Effector memory CD4-positive, alpha-beta T cell (primary cell): ENCODE measurements around the gene BMP2K.
"Not testable (repeated sequence)": the region's sequence is repeated elsewhere in the genome, so short reads cannot be mapped to it uniquely, and the experiment has no call there.

Source experiments
- DNase-seq, 3 donors: peaks; one replicate each; pipeline ENCODE4 v3.0.0-alpha.2; 2020
- H3K27ac ChIP-seq: 2 replicates; pipeline ENCODE4 v1.7.0; 2013; ENCODE audit warnings: mild to moderate bottlenecking, low read length, moderate library complexity; ENCODE audit not compliant: insufficient read depth, poor library complexity, severe bottlenecking
- H3K27me3 ChIP-seq: replicated peaks from 2 replicates; pipeline ENCODE4 v1.7.0; 2013; ENCODE audit warnings: mild to moderate bottlenecking, low read length; ENCODE audit not compliant: insufficient read depth, control insufficient read depth, poor library complexity, severe bottlenecking
- H3K36me3 ChIP-seq: 2 replicates; pipeline ENCODE4 v1.7.0; 2013; ENCODE audit warnings: mild to moderate bottlenecking, low read length, moderate library complexity; ENCODE audit not compliant: control insufficient read depth, insufficient read depth
- H3K4me1 ChIP-seq: 2 replicates; pipeline ENCODE4 v1.7.0; 2013; ENCODE audit warnings: low read length, mild to moderate bottlenecking; ENCODE audit not compliant: control insufficient read depth, insufficient read depth, poor library complexity, severe bottlenecking
- H3K4me3 ChIP-seq: 2 replicates; pipeline ENCODE4 v1.7.0; 2013; ENCODE audit warnings: low read length, low read depth, mild to moderate bottlenecking; ENCODE audit not compliant: insufficient read depth, poor library complexity, severe bottlenecking
- H3K9me3 ChIP-seq: 2 replicates; pipeline ENCODE4 v1.7.0; 2013; ENCODE audit warnings: mild to moderate bottlenecking, low read length, moderate library complexity; ENCODE audit not compliant: control insufficient read depth

BMP2K gene

DNA sequence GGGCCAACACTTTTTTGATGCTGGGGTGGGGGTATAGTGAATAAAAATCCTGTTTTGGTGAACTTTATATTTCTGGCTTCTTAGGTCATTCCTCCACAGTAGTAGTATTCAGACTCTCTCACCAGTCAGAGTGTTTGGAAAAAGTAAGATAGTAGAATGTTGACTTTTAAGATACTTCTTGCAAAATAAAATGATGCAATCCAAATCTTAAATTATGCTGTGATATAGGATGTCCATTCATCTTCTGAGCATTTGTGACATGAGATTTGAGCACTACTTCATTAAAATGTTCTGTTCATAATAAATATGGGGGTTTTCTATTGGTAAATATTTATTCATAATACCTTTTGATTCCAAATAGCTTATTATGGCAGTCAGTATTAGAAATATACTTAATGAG is 70.1 kb downstream of the BMP2K start:
- no peaks in the 10 kb centered on the region for H3K27me3 ChIP-seq
- H3K4me1 ChIP-seq = no peaks in the 10 kb centered on the region
- H3K36me3 ChIP-seq = no peaks in the 10 kb centered on the region
- H3K27ac ChIP-seq = no peak overlapping the region
- H3K9me3 ChIP-seq = no peaks in the 10 kb centered on the region
- no peak for DNase-seq
- H3K4me3 ChIP-seq = no peak overlapping the region

DNA sequence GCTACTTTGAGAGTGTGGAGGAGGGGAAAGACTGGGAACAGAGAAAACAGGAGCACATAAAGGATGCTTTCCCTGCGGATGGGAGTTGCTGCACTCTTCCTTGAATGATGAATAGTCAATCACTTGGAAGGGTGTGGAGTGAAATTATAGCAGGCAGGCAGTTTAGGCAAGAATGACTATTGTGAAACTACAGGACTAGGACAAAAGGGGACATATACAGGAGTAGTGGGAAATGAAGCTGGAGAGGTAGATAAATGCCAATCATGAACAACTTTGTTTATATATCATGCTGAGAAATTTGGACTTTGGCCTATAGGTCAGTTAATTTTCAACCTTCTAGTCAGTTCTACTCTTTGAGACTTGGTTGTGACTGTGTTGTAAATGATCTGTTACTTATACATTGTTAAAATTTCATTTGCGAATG is 86.2 kb downstream of the BMP2K start:
- Histone ChIP-seq H3K9me3 (no peaks in the 10 kb centered on the region), H3K27me3 (no peaks in the 10 kb centered on the region), H3K27ac (no peak overlapping the region), H3K36me3 (no peaks in the 10 kb centered on the region), H3K4me3 (no peak overlapping the region), H3K4me1 (no peaks in the 10 kb centered on the region)
- DNase-seq = no peak

DNA sequence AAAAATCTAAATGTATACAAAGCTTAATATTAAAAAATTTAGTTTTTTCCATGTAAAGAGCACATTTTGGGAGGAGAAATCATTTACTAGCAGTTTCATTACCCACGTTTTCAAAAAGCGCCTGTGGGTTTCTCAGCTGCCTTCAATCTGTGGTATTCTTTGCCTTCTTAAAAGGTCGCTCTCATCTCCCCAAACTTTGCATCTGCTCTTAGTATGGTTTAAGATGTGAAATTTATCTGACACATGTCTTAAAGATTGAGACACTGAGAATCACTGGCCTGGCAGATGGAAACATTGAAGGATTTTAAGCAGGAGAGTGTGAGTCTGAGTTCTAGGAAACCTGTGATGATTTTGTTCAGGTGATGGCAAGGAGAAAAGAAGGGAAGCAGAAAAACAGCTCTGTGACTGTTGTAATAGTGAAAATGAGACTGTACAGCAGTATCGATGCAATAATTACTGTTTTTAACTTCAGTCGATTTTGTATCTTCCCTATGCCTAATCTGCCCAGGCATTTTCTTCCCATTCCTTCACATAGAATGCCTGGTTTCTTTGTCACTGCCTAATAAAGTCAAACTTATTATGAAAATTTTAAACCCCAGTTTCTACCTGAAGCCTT is 87.2 kb downstream of the BMP2K start:
- no peaks in the 10 kb centered on the region for H3K4me1 ChIP-seq
- H3K36me3 ChIP-seq = no peaks in the 10 kb centered on the region
- no peak for DNase-seq
- no peak overlapping the region for H3K4me3 ChIP-seq
- no peak overlapping the region for H3K27ac ChIP-seq
- H3K27me3 ChIP-seq = no peaks in the 10 kb centered on the region
- no peaks in the 10 kb centered on the region for H3K9me3 ChIP-seq

DNA sequence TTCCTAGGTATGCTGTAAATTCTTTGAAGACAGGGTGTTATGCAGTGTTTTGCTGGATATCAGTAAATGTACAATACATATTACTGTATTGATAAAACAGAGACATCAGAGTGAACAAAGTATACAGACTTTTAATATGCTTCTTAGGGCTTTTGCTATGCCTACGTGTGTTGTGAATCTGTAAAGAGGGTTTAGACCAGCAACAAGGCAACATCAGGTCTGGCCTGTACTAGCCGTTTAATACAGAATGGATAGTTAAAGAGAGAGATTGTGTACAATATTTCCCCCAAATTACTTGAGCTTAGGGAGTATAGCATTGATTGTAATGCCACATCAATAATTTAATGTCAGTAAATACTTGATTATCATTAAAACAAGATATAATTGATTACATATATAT is 87.8 kb downstream of the BMP2K start:
- no peak overlapping the region for H3K27ac ChIP-seq
- DNase-seq = no peak
- no peaks in the 10 kb centered on the region for H3K4me1 ChIP-seq
- no peak overlapping the region for H3K4me3 ChIP-seq
- no peaks in the 10 kb centered on the region for H3K36me3 ChIP-seq
- H3K9me3 ChIP-seq = no peaks in the 10 kb centered on the region
- no peaks in the 10 kb centered on the region for H3K27me3 ChIP-seq

DNA sequence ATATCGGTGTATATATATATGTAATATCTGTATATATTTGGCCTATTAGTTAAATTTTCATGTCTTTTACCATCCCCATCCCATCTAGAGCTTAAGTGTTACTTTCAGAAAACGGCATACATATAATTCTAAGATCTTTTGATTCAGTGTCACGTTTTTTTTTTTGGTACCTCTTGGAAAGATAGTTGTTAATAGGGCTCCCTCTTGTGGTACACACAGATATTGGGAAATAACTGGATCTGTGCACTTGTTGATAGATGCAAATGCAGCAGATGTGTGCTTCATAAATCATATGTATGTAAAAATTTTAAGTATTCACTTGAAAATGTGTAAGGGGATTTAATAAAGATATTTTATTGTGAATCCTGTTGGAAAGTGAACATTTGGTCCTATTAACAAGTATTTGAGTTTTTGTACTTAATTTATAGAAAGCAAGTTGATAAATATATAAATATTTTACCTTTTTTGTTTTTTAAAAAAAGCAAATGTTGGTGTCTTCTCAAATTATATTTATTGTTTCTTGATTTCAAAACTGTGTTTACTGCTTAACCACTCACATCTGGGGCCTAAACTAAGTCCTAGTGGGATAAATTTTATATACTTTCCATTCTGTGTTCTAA is 88.4 kb downstream of the BMP2K start:
- H3K27me3 ChIP-seq = no peaks in the 10 kb centered on the region
- H3K4me3 ChIP-seq = no peak overlapping the region
- H3K9me3 ChIP-seq = no peaks in the 10 kb centered on the region
- H3K27ac ChIP-seq = no peak overlapping the region
- no peak for DNase-seq
- H3K4me1 ChIP-seq = no peaks in the 10 kb centered on the region
- no peaks in the 10 kb centered on the region for H3K36me3 ChIP-seq

DNA sequence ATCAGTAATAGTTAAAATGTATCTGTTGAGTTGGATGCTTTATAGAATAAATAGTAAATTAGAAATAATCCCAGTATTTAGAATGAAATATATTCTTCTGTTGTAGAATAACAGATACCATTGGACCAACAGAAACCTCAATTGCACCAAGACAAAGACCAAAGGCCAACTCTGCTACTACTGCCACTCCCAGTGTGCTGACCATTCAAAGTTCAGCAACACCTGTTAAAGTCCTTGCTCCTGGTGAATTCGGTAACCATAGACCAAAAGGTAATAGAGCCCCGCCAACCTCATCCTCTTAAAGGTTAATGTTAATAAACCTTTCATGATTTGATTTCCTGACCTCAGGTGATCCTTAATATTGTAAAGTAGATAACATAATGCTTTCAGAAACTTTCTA is 89.3 kb downstream of the BMP2K start:
- no peak overlapping the region for H3K4me3 ChIP-seq

DNA sequence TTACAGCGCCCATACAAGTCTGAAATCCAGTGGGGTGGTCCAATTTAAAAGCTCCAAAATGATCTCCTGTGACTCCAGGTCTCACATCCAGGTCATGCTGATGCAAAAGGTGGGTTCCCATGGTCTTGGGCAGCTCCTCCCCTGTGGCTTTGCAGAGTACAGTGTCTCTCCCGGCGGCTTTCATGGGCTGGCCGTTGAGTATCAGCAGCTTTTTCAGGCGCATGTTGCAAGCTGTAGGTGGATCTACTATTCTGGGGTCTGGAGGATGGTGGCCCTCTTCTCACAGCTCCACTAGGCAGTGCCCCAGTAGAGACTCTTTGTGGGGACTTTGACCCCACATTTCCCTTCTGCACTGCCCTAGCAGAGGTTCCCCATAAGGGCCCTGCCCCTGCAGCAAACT is 92.6 kb downstream of the BMP2K start:
- not testable (repeated sequence) for H3K4me1 ChIP-seq, H3K9me3 ChIP-seq, H3K27ac ChIP-seq, DNase-seq, H3K4me3 ChIP-seq, H3K36me3 ChIP-seq, H3K27me3 ChIP-seq

More for the DNA sequence above, 89.3 kb downstream of the BMP2K start:
- no peaks in the 10 kb centered on the region for H3K27me3 ChIP-seq
- no peak for DNase-seq
- no peaks in the 10 kb centered on the region for H3K36me3 ChIP-seq
- H3K9me3 ChIP-seq = no peaks in the 10 kb centered on the region
- no peaks in the 10 kb centered on the region for H3K4me1 ChIP-seq
- H3K27ac ChIP-seq = no peak overlapping the region

DNA sequence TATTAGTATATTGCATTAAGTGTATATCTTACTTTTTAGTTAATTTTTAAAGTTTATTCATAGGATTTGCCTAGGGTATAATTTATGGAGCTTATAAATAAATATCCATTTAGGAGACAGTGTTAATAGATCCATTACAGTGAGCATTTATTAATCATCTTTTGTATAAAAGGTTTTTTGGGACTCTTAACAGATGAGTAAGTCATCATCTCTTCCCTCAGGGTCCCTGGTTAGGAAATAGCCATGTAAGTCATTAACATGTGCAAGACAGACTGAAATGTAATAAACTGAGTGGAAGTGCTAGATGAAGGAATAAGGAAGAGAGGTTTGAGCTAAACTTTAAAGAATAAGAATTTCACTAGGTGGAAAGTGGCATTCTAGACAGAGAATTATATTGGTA is 93.9 kb downstream of the BMP2K start:
- H3K9me3 ChIP-seq = no peaks in the 10 kb centered on the region
- no peak overlapping the region for H3K4me3 ChIP-seq
- no peaks in the 10 kb centered on the region for H3K4me1 ChIP-seq
- no peak overlapping the region for H3K27ac ChIP-seq
- no peak for DNase-seq
- H3K36me3 ChIP-seq = peaks cover 4% of the 10 kb centered on the region
- no peaks in the 10 kb centered on the region for H3K27me3 ChIP-seq

DNA sequence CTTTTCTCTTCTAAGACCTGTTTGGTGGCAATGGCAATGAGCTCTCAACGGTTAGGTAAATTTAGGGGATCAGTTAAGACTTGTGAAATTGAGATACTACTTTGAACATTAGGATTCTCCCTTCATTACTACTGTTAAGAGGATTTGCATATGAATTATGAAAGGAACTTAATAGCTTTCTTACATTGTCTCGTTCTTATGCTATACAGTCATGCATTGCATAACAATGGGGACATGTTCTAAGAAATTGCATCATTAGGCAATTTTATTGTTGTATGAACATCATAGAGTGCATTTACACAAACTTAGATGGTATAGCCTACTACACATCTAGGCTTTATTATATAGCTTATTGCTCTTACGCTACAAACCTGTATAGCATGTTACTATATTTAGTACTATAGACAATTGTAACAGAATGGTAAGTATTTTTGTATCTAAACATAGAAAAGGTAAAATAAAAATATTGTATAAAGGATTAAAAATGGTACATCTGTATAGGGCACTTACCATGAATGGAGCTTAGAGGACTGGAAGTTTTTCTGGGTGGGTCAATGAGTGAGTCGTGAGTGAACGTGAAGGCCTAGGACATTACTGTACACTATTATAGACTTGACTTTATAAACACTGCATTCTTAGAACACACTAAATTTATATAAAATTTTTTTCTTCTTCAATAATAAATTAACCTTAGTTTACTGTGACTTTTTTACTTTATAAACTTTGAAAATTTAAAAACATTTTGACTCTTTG is 100.6 kb downstream of the BMP2K start:
- Histone ChIP-seq H3K36me3 (peaks cover 4% of the 10 kb centered on the region), H3K4me1 (no peaks in the 10 kb centered on the region), H3K27ac (no peak overlapping the region), H3K9me3 (no peaks in the 10 kb centered on the region), H3K4me3 (no peak overlapping the region), H3K27me3 (no peaks in the 10 kb centered on the region)
- no peak for DNase-seq

DNA sequence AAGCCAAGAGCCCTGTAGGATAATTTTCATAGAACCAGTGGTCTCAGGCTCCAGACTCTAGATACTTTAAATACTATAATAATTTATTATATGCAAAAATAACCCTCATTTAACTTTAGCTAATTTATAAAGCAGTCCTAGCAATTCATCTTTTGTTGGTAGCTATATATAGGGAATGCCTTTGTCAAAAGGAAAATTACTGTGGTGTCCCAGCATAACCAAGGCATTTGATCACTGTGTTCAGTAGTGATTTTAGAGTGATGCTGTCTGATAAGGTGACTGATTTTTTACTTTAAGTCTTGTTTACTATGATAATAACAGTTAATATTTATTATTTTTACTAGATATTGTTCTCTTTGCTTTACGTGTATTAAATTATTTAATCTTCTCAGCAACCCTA is 101.9 kb downstream of the BMP2K start:
- Histone ChIP-seq H3K4me1 (no peaks in the 10 kb centered on the region), H3K9me3 (no peaks in the 10 kb centered on the region), H3K4me3 (no peak overlapping the region), H3K27me3 (no peaks in the 10 kb centered on the region), H3K27ac (no peak overlapping the region), H3K36me3 (no peaks in the 10 kb centered on the region)
- no peak for DNase-seq
